ENCODE measurements around the gene FDCSP.
"Not testable (repeated sequence)": the region's sequence is repeated elsewhere in the genome, so short reads cannot be mapped to it uniquely, and the experiment has no call there.

The FDCSP gene

DNA sequence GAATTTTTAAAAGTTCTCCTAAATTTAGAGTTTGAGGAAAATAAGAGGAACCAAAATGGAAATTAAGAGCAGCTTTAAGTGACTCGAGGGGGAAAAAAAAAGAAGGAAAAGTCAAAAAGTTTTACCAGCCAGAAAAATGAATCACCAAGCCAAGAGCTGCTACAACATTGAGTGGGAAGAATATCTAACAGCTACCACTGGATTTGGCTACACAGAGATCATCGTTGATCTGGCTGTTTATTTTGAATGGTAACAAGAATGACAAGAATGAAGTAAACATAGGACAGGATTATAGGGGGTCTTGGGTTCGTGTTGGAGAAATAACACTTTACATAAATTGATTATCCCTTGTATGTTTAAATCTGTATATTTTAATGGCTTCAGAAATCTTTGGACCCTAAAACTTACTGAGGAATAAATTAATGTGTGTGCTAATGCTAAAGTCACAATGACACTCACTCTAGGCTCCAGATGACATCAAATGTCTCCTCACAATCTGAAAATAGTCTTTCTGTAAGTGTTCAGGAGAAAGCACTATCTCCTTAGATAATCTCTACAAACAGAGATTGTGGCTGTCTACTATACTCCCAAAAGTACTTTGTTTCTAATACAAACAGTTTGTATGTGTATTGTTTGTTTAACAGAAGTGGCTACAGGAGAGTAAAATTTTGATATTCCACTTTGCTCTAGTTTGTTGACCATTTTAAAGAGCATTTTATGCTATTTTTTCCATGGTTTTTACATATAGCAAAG lies 13.4 kb downstream of the FDCSP start:
- no peak for DNase-seq (ENCODE audit: low read depth in 2 of 2, low spot score in 1 of 2)

DNA sequence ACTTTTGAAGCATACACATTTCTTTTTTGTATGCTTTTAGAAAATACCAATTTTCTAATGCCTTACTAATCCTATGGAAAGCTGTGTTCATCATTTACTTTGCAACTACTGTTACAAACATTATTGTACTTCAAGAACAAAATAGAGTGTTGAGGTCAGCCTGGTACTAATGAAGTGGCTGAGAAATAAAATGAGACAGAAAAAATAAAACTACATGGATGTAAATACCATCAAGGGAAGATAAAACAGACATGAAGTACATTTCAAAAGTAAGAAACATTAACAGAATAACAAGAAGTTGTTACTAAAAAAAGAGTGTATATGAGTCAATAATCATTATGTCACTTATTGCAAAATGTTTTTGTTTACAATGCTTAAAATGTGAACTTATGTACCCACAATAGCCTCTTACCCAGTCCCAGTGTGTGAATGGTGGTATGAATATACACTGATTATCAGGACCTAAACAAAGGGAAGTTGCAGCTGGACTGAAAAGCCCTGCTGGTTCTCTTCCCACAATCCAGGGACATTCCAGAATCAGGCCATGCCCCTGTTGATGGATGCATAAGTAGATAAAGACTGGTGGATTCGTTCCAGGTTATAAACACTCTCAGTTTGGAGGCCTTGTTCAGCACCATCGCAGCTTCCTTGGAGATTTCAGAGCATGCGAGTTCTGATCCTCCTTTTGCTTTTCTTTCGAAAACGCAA lies 14.1 kb downstream of the FDCSP start:
- DNase-seq (ENCODE audit: low read depth in 2 of 2, low spot score in 1 of 2), result no peak

DNA sequence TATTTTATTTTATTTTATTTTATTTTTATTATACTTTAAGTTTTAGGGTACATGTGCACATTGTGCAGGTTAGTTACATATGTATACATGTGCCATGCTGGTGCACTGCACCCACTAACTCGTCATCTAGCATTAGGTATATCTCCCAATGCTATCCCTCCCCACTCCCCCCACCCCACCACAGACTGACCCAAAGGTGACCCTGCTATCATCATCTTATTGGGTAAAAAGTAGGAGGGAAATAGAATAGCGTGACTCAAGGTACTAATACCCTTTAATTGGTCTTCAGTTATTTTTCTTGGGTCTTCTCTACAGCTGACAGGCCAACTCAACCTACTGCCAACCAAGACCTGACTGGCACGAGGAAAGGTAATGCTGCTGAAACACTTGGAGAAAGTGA lies 16.4 kb downstream of the FDCSP start, which contains the start of gene CSN3:
TSS of gene CSN3 (plus strand) at position 301 of the 400 bp plus-strand sequence. CDS start 2,223 bp downstream, outside the sequence.
- not testable (repeated sequence) for DNase-seq (ENCODE audit: low read depth in 2 of 2, low spot score in 1 of 2)

DNA sequence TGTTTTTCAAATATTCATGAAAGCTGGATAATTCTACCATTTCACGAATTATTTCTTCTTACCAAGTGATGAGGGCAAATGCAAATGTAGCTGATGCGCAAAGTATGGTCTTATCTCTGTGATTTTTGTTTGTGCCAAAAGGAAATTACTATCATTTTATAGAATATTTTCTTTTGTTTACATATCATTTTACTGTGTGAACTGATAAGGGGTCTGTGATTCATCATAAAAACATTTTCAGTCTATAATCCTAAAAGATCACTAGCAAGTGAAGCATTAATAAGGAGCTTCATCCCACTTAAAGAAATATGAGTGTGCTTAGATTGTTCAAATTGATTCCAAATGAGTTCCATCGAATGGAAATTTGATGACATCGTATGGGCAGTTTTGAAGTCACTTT lies 17.2 kb downstream of the FDCSP start:
- no peak for DNase-seq (ENCODE audit: low read depth in 2 of 2, low spot score in 1 of 2)

DNA sequence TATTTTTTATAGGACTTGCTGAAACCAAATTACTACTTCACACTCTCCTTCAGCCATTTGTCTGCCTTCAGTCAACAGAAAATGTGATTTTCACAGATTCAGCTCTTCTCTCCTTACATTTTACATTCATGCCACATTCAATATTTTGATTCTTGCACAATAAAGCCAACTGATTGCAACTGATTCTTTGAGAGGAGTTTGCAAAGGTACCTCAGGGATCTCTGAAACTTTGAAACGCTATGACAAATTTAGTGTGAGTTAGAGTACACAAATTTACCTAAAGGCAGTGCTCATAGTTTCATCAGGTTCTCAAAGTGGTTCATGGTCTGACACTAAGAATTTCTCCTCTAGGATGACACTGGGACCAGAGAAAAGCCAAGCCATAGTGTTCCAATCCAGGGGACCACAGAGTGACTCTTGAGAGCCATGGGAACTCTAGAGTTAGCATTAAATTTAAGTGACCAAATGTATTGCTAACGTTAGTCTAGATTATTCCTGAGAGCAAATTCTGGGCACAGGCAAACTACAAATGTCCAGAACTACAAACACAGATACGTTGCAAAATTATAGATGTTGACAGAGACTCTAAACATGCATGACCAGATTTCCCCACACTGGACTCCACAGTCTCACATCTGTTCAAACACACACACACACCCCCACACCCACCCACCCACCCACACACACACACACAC lies 25.5 kb downstream of the FDCSP start:
- DNase-seq (ENCODE audit: low read depth in 2 of 2, low spot score in 1 of 2), result no peak

DNA sequence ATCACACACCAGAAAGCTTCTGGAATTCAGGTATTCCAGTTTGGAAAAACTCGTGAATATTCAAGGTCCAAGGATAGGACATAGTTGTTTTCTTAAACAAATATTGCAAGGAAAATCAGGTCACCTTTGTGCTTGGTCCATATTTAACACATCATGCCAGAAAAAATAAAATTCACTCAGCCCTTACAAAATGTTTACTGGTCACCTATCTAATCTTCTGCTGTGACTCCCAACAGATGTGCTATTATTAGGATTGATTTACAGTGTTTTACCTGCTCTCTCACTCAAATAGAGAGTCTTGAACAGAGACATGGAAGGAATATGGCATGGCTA lies 26.0 kb downstream of the FDCSP start:
- DNase-seq (ENCODE audit: low read depth in 2 of 2, low spot score in 1 of 2), result no peak

DNA sequence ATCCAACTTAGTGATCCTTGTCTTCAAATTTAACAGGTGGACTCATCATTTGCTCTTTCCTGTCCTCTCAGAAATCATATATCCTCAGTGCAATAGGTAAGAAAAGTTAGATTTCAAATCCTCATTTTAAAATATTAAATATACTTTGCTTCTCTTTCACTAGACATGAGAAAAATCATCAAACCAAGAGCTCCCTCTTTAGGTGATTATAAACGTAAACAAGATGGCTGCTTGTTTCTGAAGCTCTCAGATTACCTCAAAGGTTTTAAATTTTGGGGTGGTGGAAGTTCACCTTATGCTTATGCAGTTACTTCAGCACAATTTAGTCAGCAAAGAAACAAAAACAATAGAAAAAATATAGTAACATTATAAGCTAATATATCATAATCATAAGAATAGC lies 43.8 kb downstream of the FDCSP start:
- DNase-seq (ENCODE audit: low read depth in 2 of 2, low spot score in 1 of 2), result no peak

DNA sequence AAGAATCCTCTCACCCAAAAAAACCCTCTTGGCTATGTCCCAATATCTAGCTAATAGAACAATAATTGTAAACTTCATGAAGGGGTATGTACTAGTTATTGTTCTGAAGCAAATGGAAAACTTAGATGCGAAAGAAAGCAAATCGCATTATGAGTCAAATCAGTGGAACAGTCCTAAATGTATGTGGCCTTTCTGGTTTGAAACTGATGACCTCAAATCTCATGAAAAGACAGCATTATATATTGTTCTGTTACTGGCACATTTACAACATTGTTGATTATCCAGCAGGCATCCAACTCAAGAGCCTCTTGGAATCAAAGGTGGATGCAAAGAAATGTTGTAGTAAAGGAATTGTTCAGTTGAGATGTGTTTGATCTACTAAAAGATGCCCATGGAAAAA lies 51.2 kb downstream of the FDCSP start:
- no peak for DNase-seq (ENCODE audit: low read depth in 2 of 2, low spot score in 1 of 2)

DNA sequence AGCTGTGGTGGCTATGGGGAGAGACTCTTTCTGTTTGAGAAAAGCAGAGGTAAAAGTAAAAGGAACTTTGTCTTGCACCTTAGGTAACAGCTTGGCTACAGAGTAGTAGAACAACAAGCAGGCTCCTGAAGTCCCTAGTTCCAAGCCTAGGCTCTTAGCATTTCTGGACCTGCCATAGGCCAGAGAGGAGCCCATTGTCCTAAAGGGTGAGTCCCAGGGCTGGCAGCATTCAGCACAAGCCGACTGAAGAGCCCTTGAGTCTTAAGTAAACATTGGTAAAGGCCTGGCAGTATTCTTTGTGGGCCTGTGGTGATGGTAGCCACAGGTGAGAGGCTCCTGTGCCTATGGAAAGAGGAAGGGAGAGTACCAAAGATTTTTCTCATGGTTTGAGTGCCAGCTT lies 54.6 kb downstream of the FDCSP start:
- no peak for DNase-seq (ENCODE audit: low read depth in 2 of 2, low spot score in 1 of 2)
